ENCODE data around the gene MAGI3.

DNA sequence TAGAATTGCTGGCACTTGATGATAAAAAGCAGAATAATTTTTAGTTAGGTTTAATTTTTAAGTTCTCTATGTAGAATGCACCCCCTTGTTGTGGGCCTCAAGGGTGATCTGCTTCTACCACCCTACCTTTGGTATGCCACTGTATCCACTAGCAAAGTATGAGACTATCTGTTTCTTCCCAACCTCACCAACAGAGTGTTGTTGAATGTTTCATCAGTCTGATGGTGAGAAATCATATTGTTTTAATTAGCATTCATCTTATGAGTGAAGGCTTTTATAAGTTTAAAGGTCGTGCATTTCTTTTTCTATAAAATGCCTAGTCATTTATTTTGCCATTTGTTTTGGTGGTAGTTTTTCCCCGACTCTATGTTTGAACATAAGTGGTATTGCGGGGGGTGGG, 141.0 kb downstream of the MAGI3 start:
- TF ChIP-seq JUND (IDR thresholded peaks at IDR 0.05) (no peak), GABPA (IDR thresholded peaks at IDR 0.05 in 1 of 2, conservative IDR thresholded peaks at IDR 0.05 in 1 of 2) (no peak), TAF1 (conservative IDR thresholded peaks at IDR 0.05) (no peak), YY1 (IDR thresholded peaks at IDR 0.05) (no peak), SP1 (IDR thresholded peaks at IDR 0.05) (no peak), RAD21 (IDR thresholded peaks at IDR 0.05) (no peak), FOXA1 (IDR thresholded peaks at IDR 0.05) (no peak), HNF4A (conservative IDR thresholded peaks at IDR 0.05) (no peak)
- TF ChIP-seq, protein P1, sequence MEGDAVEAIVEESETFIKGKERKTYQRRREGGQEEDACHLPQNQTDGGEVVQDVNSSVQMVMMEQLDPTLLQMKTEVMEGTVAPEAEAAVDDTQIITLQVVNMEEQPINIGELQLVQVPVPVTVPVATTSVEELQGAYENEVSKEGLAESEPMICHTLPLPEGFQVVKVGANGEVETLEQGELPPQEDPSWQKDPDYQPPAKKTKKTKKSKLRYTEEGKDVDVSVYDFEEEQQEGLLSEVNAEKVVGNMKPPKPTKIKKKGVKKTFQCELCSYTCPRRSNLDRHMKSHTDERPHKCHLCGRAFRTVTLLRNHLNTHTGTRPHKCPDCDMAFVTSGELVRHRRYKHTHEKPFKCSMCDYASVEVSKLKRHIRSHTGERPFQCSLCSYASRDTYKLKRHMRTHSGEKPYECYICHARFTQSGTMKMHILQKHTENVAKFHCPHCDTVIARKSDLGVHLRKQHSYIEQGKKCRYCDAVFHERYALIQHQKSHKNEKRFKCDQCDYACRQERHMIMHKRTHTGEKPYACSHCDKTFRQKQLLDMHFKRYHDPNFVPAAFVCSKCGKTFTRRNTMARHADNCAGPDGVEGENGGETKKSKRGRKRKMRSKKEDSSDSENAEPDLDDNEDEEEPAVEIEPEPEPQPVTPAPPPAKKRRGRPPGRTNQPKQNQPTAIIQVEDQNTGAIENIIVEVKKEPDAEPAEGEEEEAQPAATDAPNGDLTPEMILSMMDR (IDR thresholded peaks at IDR 0.05; ENCODE audit: low read depth, low read length, missing input control) = no peak
- TF ChIP-seq, protein P2, sequence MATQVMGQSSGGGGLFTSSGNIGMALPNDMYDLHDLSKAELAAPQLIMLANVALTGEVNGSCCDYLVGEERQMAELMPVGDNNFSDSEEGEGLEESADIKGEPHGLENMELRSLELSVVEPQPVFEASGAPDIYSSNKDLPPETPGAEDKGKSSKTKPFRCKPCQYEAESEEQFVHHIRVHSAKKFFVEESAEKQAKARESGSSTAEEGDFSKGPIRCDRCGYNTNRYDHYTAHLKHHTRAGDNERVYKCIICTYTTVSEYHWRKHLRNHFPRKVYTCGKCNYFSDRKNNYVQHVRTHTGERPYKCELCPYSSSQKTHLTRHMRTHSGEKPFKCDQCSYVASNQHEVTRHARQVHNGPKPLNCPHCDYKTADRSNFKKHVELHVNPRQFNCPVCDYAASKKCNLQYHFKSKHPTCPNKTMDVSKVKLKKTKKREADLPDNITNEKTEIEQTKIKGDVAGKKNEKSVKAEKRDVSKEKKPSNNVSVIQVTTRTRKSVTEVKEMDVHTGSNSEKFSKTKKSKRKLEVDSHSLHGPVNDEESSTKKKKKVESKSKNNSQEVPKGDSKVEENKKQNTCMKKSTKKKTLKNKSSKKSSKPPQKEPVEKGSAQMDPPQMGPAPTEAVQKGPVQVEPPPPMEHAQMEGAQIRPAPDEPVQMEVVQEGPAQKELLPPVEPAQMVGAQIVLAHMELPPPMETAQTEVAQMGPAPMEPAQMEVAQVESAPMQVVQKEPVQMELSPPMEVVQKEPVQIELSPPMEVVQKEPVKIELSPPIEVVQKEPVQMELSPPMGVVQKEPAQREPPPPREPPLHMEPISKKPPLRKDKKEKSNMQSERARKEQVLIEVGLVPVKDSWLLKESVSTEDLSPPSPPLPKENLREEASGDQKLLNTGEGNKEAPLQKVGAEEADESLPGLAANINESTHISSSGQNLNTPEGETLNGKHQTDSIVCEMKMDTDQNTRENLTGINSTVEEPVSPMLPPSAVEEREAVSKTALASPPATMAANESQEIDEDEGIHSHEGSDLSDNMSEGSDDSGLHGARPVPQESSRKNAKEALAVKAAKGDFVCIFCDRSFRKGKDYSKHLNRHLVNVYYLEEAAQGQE (IDR thresholded peaks at IDR 0.05) = no peak
- TF ChIP-seq, protein P3, sequence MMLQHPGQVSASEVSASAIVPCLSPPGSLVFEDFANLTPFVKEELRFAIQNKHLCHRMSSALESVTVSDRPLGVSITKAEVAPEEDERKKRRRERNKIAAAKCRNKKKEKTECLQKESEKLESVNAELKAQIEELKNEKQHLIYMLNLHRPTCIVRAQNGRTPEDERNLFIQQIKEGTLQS (IDR thresholded peaks at IDR 0.05) = no peak
- TF ChIP-seq, protein P4, sequence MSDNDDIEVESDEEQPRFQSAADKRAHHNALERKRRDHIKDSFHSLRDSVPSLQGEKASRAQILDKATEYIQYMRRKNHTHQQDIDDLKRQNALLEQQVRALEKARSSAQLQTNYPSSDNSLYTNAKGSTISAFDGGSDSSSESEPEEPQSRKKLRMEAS (IDR thresholded peaks at IDR 0.05) = no peak
- TF ChIP-seq, protein P5, sequence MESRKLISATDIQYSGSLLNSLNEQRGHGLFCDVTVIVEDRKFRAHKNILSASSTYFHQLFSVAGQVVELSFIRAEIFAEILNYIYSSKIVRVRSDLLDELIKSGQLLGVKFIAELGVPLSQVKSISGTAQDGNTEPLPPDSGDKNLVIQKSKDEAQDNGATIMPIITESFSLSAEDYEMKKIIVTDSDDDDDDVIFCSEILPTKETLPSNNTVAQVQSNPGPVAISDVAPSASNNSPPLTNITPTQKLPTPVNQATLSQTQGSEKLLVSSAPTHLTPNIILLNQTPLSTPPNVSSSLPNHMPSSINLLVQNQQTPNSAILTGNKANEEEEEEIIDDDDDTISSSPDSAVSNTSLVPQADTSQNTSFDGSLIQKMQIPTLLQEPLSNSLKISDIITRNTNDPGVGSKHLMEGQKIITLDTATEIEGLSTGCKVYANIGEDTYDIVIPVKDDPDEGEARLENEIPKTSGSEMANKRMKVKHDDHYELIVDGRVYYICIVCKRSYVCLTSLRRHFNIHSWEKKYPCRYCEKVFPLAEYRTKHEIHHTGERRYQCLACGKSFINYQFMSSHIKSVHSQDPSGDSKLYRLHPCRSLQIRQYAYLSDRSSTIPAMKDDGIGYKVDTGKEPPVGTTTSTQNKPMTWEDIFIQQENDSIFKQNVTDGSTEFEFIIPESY (IDR thresholded peaks at IDR 0.05) = no peak

Data from liver (tissue), 3 donors.